ENCODE measurements around the gene EIF4G3. TPM values are rescaled to one million over a fixed set of nuclear protein-coding genes. Genes with fewer than 3 reads are reported as not detected.

Gene EIF4G3
- total RNA-seq, 2 experiments from 2014 or later: 44.6 to 48.0 TPM

DNA sequence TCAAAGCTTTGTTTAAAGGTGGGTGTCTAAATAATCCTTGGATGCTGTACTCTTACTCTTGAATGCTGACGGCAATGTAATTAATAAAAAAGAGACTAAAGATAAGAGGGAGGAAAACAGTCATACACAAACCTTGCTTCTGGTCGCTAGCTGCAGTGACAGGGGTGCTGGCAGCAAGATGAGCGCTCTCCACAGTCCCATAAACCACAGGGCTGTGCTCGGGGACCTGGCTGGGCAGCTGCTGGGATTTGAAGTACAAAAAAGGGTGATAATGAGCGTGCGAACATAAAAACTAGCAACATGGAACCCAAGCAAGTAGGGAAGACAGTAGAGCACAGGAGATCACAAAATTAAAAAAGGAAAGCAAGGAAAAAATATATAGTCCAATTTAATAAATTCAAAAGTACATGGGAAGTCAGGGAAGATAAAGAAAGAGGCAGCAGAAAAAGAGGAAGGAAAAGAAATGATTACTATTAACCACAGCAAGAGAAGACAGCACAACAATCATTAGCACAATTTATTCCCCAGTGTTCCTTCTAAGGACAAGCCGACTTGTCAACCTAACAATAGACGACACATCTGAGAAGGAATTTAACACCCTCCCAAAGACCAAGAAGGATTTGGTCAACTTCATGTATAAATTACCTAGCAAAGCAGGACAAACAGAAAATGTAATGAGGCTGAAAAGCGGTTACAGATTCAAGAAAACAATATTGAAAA, 226.7 kb downstream of the EIF4G3 start:
- Mint-ChIP-seq H3K27ac (no peak overlapping the region), H3K4me3 (no peak overlapping the region), H3K27me3 (ENCODE audit: low read depth) (no peaks in the 10 kb centered on the region), H3K36me3 (ENCODE audit: low read depth) (peaks cover 15% of the 10 kb centered on the region), H3K4me1 (ENCODE audit: low read depth) (peaks cover 2% of the 10 kb centered on the region), H3K9me3 (no peaks in the 10 kb centered on the region)
- DNase-seq: no peak
- intact Hi-C loops (cut with micrococcal nuclease): no loop called here
- CTCF ChIA-PET: no interaction called here

DNA sequence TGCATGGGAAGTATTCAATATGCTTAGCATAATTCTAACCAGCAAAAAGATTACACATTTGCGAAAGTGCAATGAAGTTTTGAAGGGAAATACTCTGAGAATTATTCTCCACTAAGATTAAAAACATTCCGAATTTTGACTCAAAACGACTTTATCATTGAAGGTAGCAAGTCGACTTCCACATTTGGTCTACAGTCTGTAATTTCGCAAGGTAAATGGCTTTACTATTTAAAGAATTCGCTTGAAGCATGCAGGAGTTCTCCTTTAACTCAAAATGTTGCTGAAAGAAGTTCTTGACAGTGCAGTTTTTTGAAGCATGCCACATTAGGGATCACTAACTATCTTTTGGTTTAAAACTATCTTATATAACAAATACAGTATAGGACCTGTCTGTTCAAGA, 228.6 kb downstream of the EIF4G3 start:
- H3K9me3 Mint-ChIP-seq: no peaks in the 10 kb centered on the region

GRCh38 chr1:20947409-20947808, 229.3 kb downstream of the EIF4G3 start:
- Mint-ChIP-seq H3K4me1 (ENCODE audit: low read depth) (peaks cover 2% of the 10 kb centered on the region), H3K36me3 (ENCODE audit: low read depth) (peaks cover 19% of the 10 kb centered on the region), H3K9me3 (no peaks in the 10 kb centered on the region), H3K27ac (no peak overlapping the region), H3K4me3 (no peak overlapping the region), H3K27me3 (ENCODE audit: low read depth) (no peaks in the 10 kb centered on the region)
- DNase-seq: no peak
- intact Hi-C loops (cut with micrococcal nuclease): no loop called here
- CTCF ChIA-PET: interaction anchor here (0.5 to 0.7 kb wide), 2 partner anchors 15 to 221 kb away, joined by 3 to 4 read pairs; no protein-coding TSS in a partner anchor

More for the DNA sequence above, 228.6 kb downstream of the EIF4G3 start:
- intact Hi-C loops (cut with micrococcal nuclease): no loop called here
- H3K36me3 Mint-ChIP-seq (ENCODE audit: low read depth): peaks cover 19% of the 10 kb centered on the region
- DNase-seq: no peak
- no peak overlapping the region for H3K27ac Mint-ChIP-seq
- CTCF ChIA-PET: no interaction called here
- no peak overlapping the region for H3K4me3 Mint-ChIP-seq
- H3K4me1 Mint-ChIP-seq (ENCODE audit: low read depth): peaks cover 2% of the 10 kb centered on the region
- no peaks in the 10 kb centered on the region for H3K27me3 Mint-ChIP-seq (ENCODE audit: low read depth)

GRCh38 chr1:20936621-20937020, 240.1 kb downstream of the EIF4G3 start:
- Mint-ChIP-seq H3K9me3 (peaks cover 3% of the 10 kb centered on the region), H3K4me1 (ENCODE audit: low read depth) (peaks cover 27% of the 10 kb centered on the region), H3K36me3 (ENCODE audit: low read depth) (peaks cover 12% of the 10 kb centered on the region), H3K27ac (no peak overlapping the region), H3K4me3 (no peak overlapping the region), H3K27me3 (ENCODE audit: low read depth) (no peaks in the 10 kb centered on the region)
- no peak for DNase-seq
- intact Hi-C loops (cut with micrococcal nuclease): no loop called here
- CTCF ChIA-PET: interaction anchor here (1.0 kb wide), 1 partner anchor 259 kb away, joined by 3 read pairs; no protein-coding TSS in a partner anchor

DNA sequence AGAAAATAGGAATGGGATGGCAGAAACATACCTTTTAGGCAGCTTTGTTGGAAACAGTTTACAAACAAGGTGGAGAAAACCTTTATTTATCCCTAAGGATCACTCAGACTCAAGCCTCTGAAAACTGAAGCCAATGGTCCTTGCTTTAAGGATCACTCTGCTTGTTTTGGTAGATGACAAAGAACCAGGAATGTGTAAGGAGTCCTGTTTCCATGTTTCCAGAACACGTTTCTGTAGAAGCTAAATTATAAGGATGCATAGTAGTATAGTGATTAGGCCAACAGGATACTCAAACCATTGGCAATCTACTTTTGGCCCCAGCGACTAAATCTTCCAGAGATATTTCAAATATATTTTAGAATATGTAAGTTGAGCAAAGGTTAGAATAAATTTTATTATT, 240.5 kb downstream of the EIF4G3 start:
- Mint-ChIP-seq H3K9me3 (peaks cover 3% of the 10 kb centered on the region), H3K4me1 (ENCODE audit: low read depth) (peaks cover 31% of the 10 kb centered on the region), H3K4me3 (no peak overlapping the region), H3K27ac (no peak overlapping the region), H3K36me3 (ENCODE audit: low read depth) (peaks cover 8% of the 10 kb centered on the region), H3K27me3 (ENCODE audit: low read depth) (no peaks in the 10 kb centered on the region)
- intact Hi-C loops (cut with micrococcal nuclease): no loop called here
- no peak for DNase-seq
- CTCF ChIA-PET: interaction anchor here (1.0 kb wide), 1 partner anchor 259 kb away, joined by 3 read pairs; no protein-coding TSS in a partner anchor

DNA sequence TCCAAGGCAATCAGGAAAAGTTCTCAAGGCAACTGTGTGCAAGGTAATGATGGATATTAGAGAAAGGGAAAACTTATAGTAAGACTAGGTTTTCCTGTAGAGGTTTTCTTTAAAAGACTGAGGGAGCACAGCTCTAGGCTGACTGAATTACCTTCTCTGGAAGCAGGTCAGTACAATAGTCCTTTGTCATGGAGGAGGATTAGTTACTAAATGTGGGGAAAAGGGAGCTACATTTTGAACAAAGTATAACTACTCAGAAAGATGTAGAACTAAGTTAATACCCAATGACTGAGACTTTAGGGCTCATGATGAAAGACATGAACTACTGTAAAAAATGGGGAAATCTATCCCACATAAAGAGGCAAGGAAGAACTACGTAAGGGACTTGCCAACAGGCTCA, 241.0 kb downstream of the EIF4G3 start:
- CTCF ChIA-PET: interaction anchor here (1.0 kb wide), 1 partner anchor 260 kb away, joined by 3 read pairs; no protein-coding TSS in a partner anchor
- intact Hi-C loops (cut with micrococcal nuclease): no loop called here
- H3K9me3 Mint-ChIP-seq: peaks cover 3% of the 10 kb centered on the region
- no peaks in the 10 kb centered on the region for H3K27me3 Mint-ChIP-seq (ENCODE audit: low read depth)
- no peak overlapping the region for H3K27ac Mint-ChIP-seq
- peaks cover 36% of the 10 kb centered on the region for H3K4me1 Mint-ChIP-seq (ENCODE audit: low read depth)
- DNase-seq: no peak
- no peak overlapping the region for H3K4me3 Mint-ChIP-seq
- peaks cover 10% of the 10 kb centered on the region for H3K36me3 Mint-ChIP-seq (ENCODE audit: low read depth)

DNA sequence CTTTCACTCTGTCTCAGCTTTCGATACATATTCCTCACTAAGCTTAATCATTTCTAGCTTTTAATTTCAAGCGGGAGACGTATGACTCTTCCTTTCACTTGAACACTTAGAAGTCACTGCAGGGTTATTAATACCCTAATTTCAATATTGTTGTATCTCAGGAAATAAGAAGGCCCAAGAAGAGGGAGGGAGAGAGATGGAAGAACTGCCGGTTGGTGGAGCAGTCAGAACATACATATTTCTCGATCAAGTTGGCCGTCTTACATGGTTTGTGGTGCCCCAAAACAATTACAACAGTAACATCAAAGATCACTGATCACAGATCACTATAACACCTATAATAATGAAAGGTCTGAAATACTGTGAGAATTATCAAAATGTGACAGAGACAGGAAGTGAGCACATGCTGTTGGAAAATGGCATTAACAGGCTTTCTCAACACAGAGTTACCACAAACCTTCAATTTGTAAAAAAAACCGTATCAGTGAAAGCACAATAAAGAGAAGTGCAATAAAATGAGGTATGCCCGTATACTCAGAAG, 244.2 kb downstream of the EIF4G3 start:
- intact Hi-C loops (cut with micrococcal nuclease): loop anchor here (1.0 to 5.0 kb wide), 14 partner anchors 24 to 851 kb away; partner anchors contain the start of genes PLA2G2C, UBXN10 and USP48
- CTCF ChIA-PET: interaction anchor here (0.6 to 2.2 kb wide), 4 partner anchors 15 to 262 kb away, joined by 4 to 8 read pairs (median 5); no protein-coding TSS in a partner anchor
- Mint-ChIP-seq H3K27me3 (ENCODE audit: low read depth) (no peaks in the 10 kb centered on the region), H3K27ac (peak overlapping the region; percentile 79), H3K36me3 (ENCODE audit: low read depth) (peaks cover 18% of the 10 kb centered on the region), H3K4me1 (ENCODE audit: low read depth) (peaks cover 36% of the 10 kb centered on the region), H3K4me3 (no peak overlapping the region), H3K9me3 (peaks cover 3% of the 10 kb centered on the region)
- DNase-seq: peak; percentile 72

GRCh38 chr1:20931930-20932436, 244.7 kb downstream of the EIF4G3 start:
- H3K4me1 Mint-ChIP-seq (ENCODE audit: low read depth): peaks cover 36% of the 10 kb centered on the region
- no peak overlapping the region for H3K4me3 Mint-ChIP-seq
- intact Hi-C loops (cut with micrococcal nuclease): loop anchor here (1.0 to 5.0 kb wide), 14 partner anchors 25 to 851 kb away; partner anchors contain the start of genes PLA2G2C, UBXN10 and USP48
- DNase-seq: no peak
- peak overlapping the region; percentile 79 for H3K27ac Mint-ChIP-seq
- peaks cover 3% of the 10 kb centered on the region for H3K9me3 Mint-ChIP-seq
- CTCF ChIA-PET: interaction anchor here (0.6 to 2.2 kb wide), 4 partner anchors 15 to 263 kb away, joined by 4 to 8 read pairs (median 5); no protein-coding TSS in a partner anchor
- H3K36me3 Mint-ChIP-seq (ENCODE audit: low read depth): peaks cover 18% of the 10 kb centered on the region
- H3K27me3 Mint-ChIP-seq (ENCODE audit: low read depth): no peaks in the 10 kb centered on the region

DNA sequence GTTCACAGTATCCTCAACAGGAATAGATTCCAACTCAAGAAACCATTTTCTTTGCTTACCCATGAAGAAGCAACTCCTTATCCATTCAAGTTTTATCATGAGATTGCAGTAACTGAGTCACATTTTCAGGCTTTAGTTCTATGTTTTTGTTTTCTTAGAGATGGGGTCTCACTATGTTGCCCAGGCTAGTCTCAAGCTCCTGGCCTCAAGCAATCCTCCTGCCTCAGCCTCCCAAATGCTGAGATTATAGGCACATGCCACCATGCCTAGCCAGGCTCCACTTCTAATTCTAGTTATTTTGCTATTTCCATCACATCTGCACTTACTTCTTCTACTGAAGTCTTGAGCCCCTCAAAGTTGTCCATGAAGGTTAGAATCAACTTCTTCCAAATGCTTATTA, 246.3 kb downstream of the EIF4G3 start:
- CTCF ChIA-PET: no interaction called here

DNA sequence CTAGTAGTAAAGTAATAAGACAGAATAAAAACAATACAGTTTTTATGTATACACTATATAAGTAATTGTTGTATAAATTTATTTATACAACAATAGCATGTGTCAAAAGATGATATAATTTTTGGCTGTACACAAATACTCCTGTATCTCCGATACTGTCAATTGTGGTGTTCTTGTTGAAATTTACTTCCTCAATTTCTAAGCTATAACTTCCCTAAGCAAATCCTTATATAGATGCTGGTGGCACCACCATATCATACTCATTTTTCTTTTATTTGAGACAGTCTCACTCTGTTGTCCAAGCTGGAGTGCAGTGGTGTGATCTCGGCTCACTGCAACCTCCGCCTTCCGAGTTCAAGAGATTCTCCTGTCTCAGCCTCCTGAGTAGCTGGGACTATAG, 248.6 kb downstream of the EIF4G3 start:
- CTCF ChIA-PET: interaction anchor here (0.6 kb wide), 1 partner anchor 440 kb away, joined by 3 read pairs; no protein-coding TSS in a partner anchor
- Mint-ChIP-seq H3K36me3 (ENCODE audit: low read depth) (peaks cover 15% of the 10 kb centered on the region), H3K4me1 (ENCODE audit: low read depth) (peaks cover 24% of the 10 kb centered on the region), H3K9me3 (peaks cover 3% of the 10 kb centered on the region), H3K4me3 (no peak overlapping the region), H3K27ac (no peak overlapping the region), H3K27me3 (ENCODE audit: low read depth) (no peaks in the 10 kb centered on the region)
- intact Hi-C loops (cut with micrococcal nuclease): no loop called here
- no peak for DNase-seq

More for the DNA sequence above, 246.3 kb downstream of the EIF4G3 start:
- intact Hi-C loops (cut with micrococcal nuclease): loop anchor here (5.0 kb wide), 3 partner anchors 63 to 743 kb away; partner anchors contain the start of genes PLA2G2C and UBXN10
- Mint-ChIP-seq H3K4me3 (no peak overlapping the region), H3K9me3 (peaks cover 3% of the 10 kb centered on the region), H3K4me1 (ENCODE audit: low read depth) (peaks cover 36% of the 10 kb centered on the region), H3K36me3 (ENCODE audit: low read depth) (peaks cover 18% of the 10 kb centered on the region), H3K27me3 (ENCODE audit: low read depth) (no peaks in the 10 kb centered on the region), H3K27ac (no peak overlapping the region)
- no peak for DNase-seq

- no peaks in the 10 kb centered on the region for H3K4me1 Mint-ChIP-seq (ENCODE audit: low read depth)
- CTCF ChIA-PET: interaction anchor here (1.4 kb wide), 1 partner anchor 9 kb away, joined by 4 read pairs; no protein-coding TSS in a partner anchor
- DNase-seq: no peak
- intact Hi-C loops (cut with micrococcal nuclease): no loop called here
- no peaks in the 10 kb centered on the region for H3K36me3 Mint-ChIP-seq (ENCODE audit: low read depth)
- H3K27me3 Mint-ChIP-seq (ENCODE audit: low read depth): no peaks in the 10 kb centered on the region
- no peaks in the 10 kb centered on the region for H3K9me3 Mint-ChIP-seq
- no peak overlapping the region for H3K27ac Mint-ChIP-seq
- no peak overlapping the region for H3K4me3 Mint-ChIP-seq
Measured at GRCh38 chr1:20921285-20921684, 255.4 kb downstream of the EIF4G3 start.

GRCh38 chr1:20913242-20913641, 263.5 kb downstream of the EIF4G3 start:
- H3K4me3 Mint-ChIP-seq: no peak overlapping the region
- intact Hi-C loops (cut with micrococcal nuclease): no loop called here
- no peak for DNase-seq
- CTCF ChIA-PET: no interaction called here
- H3K4me1 Mint-ChIP-seq (ENCODE audit: low read depth): no peaks in the 10 kb centered on the region
- no peak overlapping the region for H3K27ac Mint-ChIP-seq
- peaks cover 10% of the 10 kb centered on the region for H3K36me3 Mint-ChIP-seq (ENCODE audit: low read depth)
- no peaks in the 10 kb centered on the region for H3K9me3 Mint-ChIP-seq
- no peaks in the 10 kb centered on the region for H3K27me3 Mint-ChIP-seq (ENCODE audit: low read depth)

Data from activated naive CD4-positive, alpha-beta T cell treated with anti-CD3 and anti-CD28 coated beads for 36 hours (primary cell).